GM21786 (cell line): Measurements from ENCODE around the gene EXOC4.

Experiments used
- ATAC-seq: cut with Tn5 transposase; IDR thresholded peaks from one replicate; pipeline ENCODE4 v1.9.1; 2021; ENCODE audit not compliant: unreplicated experiment

Gene EXOC4

GRCh38 chr7:134009314-134010110, 756.6 kb downstream of the EXOC4 start:
- no peak for ATAC-seq

- no peak for ATAC-seq
Observed at GRCh38 chr7:134013249-134013648, 760.4 kb downstream of the EXOC4 start.

- no peak for ATAC-seq
Observed at GRCh38 chr7:134014935-134015334, 762.1 kb downstream of the EXOC4 start.

DNA sequence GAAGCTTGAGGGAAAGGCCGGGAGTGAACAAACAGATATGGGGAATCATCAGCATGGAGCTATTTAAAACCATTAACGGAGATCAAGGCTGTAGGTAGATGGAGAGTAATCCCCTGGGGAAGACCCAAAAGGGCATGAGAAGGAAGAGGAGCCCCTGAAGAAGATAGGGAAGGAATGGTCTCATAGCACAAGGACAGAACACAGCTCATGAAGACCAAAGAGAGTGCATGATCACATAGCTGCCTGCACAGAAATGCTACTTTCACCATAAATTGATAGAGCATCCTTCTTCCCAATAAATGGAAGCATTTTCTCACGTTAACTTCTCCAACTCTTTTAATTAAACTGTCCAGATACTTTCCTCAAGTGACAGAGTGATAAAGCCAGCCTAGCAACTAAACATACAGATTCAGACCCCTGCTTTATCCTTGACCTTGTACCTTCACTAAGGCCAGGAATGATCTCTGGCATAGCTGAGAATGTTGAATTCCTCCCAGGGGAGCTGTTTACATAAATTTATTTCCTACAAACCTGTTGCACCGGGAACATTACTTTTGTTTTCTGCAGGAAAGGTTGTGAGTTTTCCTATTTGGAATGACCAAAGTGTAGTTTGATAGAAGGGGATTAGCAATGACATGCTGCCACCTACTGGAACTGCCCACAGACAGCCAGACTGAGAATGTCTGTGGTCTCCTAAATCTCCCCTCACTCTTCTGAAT, 763.5 kb downstream of the EXOC4 start:
- no peak for ATAC-seq

DNA sequence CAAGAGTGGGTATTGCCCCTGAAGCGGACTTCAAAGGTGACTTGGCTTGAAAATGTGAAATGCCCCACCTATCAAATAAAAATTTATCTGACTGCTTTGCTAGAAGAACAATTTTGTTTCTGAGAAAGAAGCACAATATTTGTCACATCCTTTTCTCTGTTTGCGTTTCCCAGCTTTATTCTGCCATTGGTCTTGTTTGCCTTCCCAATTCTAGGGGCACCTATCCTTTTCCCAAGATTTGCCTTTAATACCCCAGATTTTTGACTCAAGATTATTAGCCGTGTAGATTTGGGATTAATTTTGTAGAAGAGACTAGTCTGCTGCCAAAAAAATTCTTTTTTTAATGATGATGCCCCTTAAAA, 764.0 kb downstream of the EXOC4 start:
- no peak for ATAC-seq

- ATAC-seq: no peak
Observed at GRCh38 chr7:134018306-134018705, 765.4 kb downstream of the EXOC4 start.

DNA sequence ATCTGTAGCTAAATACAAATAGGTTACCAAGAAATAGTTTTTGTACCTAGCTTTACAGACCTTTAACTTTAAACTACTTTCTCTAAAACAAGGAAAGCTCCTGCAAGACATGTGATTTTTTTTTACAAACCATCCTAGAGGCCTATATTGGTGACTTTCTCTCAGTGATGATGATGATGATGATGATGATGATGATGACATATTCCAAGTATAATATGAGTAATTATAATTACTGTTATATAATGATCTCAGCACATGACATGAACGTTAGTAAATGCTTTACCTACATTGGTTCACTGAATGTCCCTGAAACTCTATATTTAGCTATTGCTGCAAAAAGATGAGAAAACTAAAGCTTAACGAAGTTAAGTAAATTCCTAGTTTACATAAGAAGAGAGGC, 766.4 kb downstream of the EXOC4 start:
- ATAC-seq: no peak

- ATAC-seq: no peak
Observed at GRCh38 chr7:134021836-134022235, 769.0 kb downstream of the EXOC4 start.

GRCh38 chr7:134022286-134022911, 769.5 kb downstream of the EXOC4 start:
- ATAC-seq: no peak

GRCh38 chr7:134024739-134025138, 771.9 kb downstream of the EXOC4 start:
- no peak for ATAC-seq

DNA sequence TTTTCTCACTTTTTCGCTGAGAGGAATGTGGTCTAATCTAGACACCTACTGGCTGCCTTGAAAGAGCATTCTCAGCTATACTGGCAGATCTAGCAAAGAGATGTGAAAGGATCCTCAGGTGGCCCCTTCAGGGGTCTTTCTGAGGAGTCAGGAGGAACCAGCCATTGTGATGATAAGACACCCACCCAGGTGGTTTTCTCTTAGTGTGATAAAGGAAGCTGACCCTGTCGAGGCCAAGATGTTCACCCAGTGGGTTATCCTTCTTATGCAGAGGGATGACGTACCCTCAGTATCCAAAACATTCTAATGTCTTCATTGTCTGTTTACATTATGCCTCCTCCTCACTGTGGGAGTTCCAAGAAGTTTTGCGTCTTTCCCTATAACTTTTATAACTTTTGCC, 776.0 kb downstream of the EXOC4 start:
- ATAC-seq: no peak

- no peak for ATAC-seq
Observed at GRCh38 chr7:134029743-134030142, 776.9 kb downstream of the EXOC4 start.

DNA sequence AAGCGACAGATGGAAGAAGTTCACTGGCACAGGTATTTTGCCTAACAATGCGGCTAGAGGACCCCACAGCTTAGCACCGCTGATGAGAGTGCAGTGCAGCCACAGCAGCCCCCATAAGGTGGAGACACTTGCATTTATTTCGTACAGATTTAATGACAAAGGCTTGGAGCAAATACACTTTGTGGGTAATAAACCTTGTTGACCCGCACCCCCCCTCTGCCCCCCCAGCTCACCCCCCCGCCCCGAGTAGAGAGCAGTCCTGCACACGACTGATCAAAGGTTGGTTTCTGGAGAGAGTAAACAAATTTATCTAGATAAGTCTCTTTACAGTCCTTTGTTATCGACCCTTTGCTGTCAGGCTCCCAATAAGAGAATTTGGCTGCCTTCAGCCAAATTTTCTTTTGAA, 777.6 kb downstream of the EXOC4 start:
- no peak for ATAC-seq

GRCh38 chr7:134031835-134032617, 779.1 kb downstream of the EXOC4 start:
- ATAC-seq: no peak

DNA sequence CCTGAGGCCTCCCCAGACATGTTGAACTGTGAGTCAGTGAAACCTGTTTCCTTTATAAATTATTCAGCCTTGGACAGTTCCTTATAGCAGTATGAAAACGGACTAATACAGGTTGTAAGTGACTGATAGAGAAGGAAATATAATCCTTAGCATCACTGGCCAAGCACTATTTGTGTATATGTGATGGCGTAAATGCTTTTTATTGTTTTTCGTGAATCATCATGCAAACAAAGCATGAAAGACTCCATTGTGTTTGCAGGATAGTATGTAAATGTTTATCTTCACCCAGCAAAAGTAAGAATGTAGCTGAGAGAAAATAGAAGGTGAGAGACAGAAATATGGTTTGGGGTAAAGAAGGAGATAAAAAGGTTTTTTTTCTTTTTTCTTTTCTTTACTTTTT, 781.8 kb downstream of the EXOC4 start:
- ATAC-seq: no peak

- no peak for ATAC-seq
Observed at GRCh38 chr7:134037991-134038390, 785.1 kb downstream of the EXOC4 start.

DNA sequence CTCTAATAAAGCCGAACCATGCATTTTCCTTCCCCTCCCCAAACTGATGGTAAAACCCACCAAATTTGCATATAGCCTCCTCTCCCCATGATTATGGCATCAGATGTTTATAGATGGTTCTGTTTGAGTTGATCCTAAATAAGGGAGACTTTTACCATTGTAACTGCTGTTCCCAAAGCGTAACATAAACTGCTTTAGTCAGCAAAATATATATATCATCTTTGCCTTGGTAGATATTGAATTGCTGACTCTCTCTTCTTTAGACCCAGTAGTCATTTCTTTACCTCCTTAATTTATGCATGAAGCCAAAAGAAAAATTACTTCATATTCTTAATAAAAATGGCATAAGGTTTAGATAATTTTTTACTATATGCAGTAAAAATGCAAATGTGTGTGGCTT, 788.1 kb downstream of the EXOC4 start:
- no peak for ATAC-seq

- ATAC-seq: no peak
Observed at GRCh38 chr7:134041477-134041876, 788.6 kb downstream of the EXOC4 start.

DNA sequence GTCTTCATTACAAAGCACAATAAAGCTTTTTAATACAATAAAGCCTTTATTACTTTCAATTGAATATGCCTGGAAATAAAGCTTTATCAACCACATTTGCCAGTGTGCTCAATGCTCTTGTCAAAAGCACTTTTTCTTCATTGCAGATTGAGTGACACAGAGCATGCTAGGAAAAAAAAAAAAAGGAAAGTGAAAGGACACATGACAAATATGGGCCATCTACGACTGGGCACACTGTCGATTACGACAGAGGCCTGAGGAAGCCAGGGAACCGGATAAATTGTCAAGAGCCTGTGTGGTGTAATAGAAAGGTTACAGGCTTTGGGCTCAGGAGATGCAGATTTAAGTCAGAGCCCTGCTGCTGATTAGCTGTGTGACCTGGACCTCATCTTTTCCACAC, 789.4 kb downstream of the EXOC4 start:
- ATAC-seq: no peak

DNA sequence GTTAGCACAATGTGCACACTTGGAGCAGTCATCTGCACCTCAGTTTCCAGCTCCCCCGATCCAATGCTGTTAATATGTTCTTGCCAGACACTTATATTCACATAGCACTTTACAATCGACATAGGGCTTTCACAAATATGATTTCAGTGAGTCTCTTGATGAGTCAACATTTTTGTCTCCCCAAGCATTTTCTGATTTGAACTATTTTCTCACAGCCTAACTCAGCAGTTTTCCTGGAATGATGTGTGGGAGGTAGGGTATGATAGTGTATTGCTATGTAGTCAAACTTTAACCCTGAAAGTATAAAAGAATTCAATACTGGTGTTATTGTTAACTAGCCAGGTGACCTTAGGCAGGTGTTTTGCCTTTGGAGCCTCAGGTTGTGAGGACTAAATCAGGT, 791.8 kb downstream of the EXOC4 start:
- ATAC-seq: no peak

DNA sequence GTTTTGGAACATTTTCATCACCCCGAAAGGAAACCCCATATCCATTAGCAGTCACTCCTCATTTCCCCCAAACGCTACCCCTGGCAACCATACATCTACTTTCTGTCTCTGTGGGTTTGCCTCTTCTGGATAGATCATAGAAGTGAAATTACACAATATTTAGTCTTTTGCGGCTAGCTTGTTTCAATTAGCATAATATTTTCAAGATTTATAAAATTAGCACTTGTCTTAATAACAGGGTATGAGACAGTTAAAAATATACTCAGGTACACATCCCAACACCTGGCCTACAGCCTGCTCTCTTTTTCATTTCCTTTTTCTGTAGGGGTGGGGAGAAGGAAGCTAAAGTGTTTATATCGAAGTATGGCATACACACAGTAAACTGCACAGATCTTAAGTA, 792.8 kb downstream of the EXOC4 start:
- ATAC-seq: peak; percentile 56
